Measurements from ENCODE around the gene RPS17. TPM values are rescaled to one million over a fixed set of nuclear protein-coding genes. Genes with fewer than 3 reads are reported as not detected.

RPS17 gene
- total and polyA plus RNA-seq, 2 donors (not counting 1 experiment from before 2014, with no cell fraction given), result 2,297 to 5,877 TPM

- TF ChIP-seq EZH2 (IDR thresholded peaks at IDR 0.05; ENCODE audit: borderline replicate concordance, insufficient read depth, low read depth, low read length, poor library complexity, severe bottlenecking) (no peak), CTCF (IDR thresholded peaks at IDR 0.05) (no peak)
- Histone ChIP-seq H3K27ac (ENCODE audit: low read length in 2 of 2) (no peak overlapping the region), H3K4me3 (ENCODE audit: control extremely low read depth in 1 of 5, extremely low read depth in 1 of 5, insufficient read depth in 1 of 5, low read depth in 2 of 5, low read length in 4 of 5) (no peak overlapping the region), H3K9me3 (ENCODE audit: control extremely low read depth in 1 of 3, control insufficient read depth in 2 of 3, insufficient read depth in 1 of 3, low read length in 2 of 3) (no peaks in the 10 kb centered on the region), H2AFZ (ENCODE audit: insufficient read depth, low read depth, low read length, poor library complexity, severe bottlenecking) (no peak overlapping the region), H3K4me1 (ENCODE audit: control insufficient read depth in 2 of 2, insufficient read depth in 2 of 2, low read length in 2 of 2) (peaks cover 5 to 7% of the 10 kb centered on the region in 2 donors), H3K79me2 (ENCODE audit: control insufficient read depth, insufficient read depth, low read length) (peaks cover 7% of the 10 kb centered on the region), H3K27me3 (replicated peaks in 1 of 4; ENCODE audit: control extremely low read depth in 1 of 4, control insufficient read depth in 3 of 4, insufficient read depth in 4 of 4, low read length in 3 of 4) (peaks cover 0 to 13% (median 0%) of the 10 kb centered on the region in 4 experiments), H3K9ac (ENCODE audit: low read length) (no peak overlapping the region), H3K36me3 (replicated peaks in 1 of 2; ENCODE audit: control extremely low read depth in 1 of 2, control insufficient read depth in 1 of 2, extremely low read depth in 1 of 2, insufficient read depth in 2 of 2, low read length in 1 of 2) (no peaks in the 10 kb centered on the region), H4K20me1 (ENCODE audit: control insufficient read depth, insufficient read depth, low read length, poor library complexity, severe bottlenecking) (peaks cover 3% of the 10 kb centered on the region), H3K4me2 (replicated peaks; ENCODE audit: low read depth, low read length, poor library complexity, severe bottlenecking) (no peak overlapping the region)
- H3K4me3 Mint-ChIP-seq, result no peak overlapping the region
- peaks cover 8% of the 10 kb centered on the region for H3K4me1 Mint-ChIP-seq
- ATAC-seq (ENCODE audit: low read depth) (no peak), DNase-seq (no peak)
- ChIA-PET POLR2A (no interaction called here), CTCF (interaction anchor here (6.0 kb wide), 1 partner anchor 14 kb away, joined by 52 read pairs; no protein-coding TSS in a partner anchor)
- H3K9me3 Mint-ChIP-seq (ENCODE audit: insufficient read depth), result no peaks in the 10 kb centered on the region
- 67% methylated on average over 1 of the region's 3 CpGs for WGBS (ENCODE audit: insufficient coverage)
- no peak overlapping the region for H3K27ac Mint-ChIP-seq
- peaks cover 10% of the 10 kb centered on the region for H3K27me3 Mint-ChIP-seq
- intact Hi-C loops (cut with micrococcal nuclease), result no loop called here
These were observed 4.7 kb upstream of the RPS17 start for GRCh38 chr15:82545002-82545401.

- CTCF ChIA-PET, result interaction anchor here (6.0 kb wide), 1 partner anchor 13 kb away, joined by 52 read pairs; no protein-coding TSS in a partner anchor
- Mint-ChIP-seq H3K9me3 (ENCODE audit: insufficient read depth) (no peaks in the 10 kb centered on the region), H3K27ac (no peak overlapping the region), H3K27me3 (peaks cover 10% of the 10 kb centered on the region), H3K4me1 (peaks cover 8% of the 10 kb centered on the region), H3K4me3 (no peak overlapping the region)
- DNase-seq (no peak), ATAC-seq (ENCODE audit: low read depth) (no peak)
- TF ChIP-seq CTCF (IDR thresholded peaks at IDR 0.05) (no peak), EZH2 (IDR thresholded peaks at IDR 0.05; ENCODE audit: borderline replicate concordance, insufficient read depth, low read depth, low read length, poor library complexity, severe bottlenecking) (no peak)
- H3K4me1 ChIP-seq (ENCODE audit: control insufficient read depth in 2 of 2, insufficient read depth in 2 of 2, low read length in 2 of 2), result peaks cover 6 to 11% of the 10 kb centered on the region in 2 donors
- H3K9ac ChIP-seq (ENCODE audit: low read length), result no peak overlapping the region
- POLR2A ChIA-PET, result no interaction called here
- peaks cover 0 to 13% (median 0%) of the 10 kb centered on the region in 4 experiments for H3K27me3 ChIP-seq (replicated peaks in 1 of 4; ENCODE audit: control extremely low read depth in 1 of 4, control insufficient read depth in 3 of 4, insufficient read depth in 4 of 4, low read length in 3 of 4)
- H3K27ac ChIP-seq (ENCODE audit: low read length in 2 of 2), result no peak overlapping the region
- intact Hi-C loops (cut with micrococcal nuclease), result no loop called here
- H3K9me3 ChIP-seq (ENCODE audit: control extremely low read depth in 1 of 3, control insufficient read depth in 2 of 3, insufficient read depth in 1 of 3, low read length in 2 of 3), result no peaks in the 10 kb centered on the region
- 92% methylated on average over 7 of the region's 9 CpGs for WGBS (ENCODE audit: insufficient coverage)
- H4K20me1 ChIP-seq (ENCODE audit: control insufficient read depth, insufficient read depth, low read length, poor library complexity, severe bottlenecking), result peaks cover 8% of the 10 kb centered on the region
- H2AFZ ChIP-seq (ENCODE audit: insufficient read depth, low read depth, low read length, poor library complexity, severe bottlenecking), result no peak overlapping the region
- no peak overlapping the region for H3K4me2 ChIP-seq (replicated peaks; ENCODE audit: low read depth, low read length, poor library complexity, severe bottlenecking)
- peaks cover 11% of the 10 kb centered on the region for H3K79me2 ChIP-seq (ENCODE audit: control insufficient read depth, insufficient read depth, low read length)
- H3K36me3 ChIP-seq (replicated peaks in 1 of 2; ENCODE audit: control extremely low read depth in 1 of 2, control insufficient read depth in 1 of 2, extremely low read depth in 1 of 2, insufficient read depth in 2 of 2, low read length in 1 of 2), result no peaks in the 10 kb centered on the region
- H3K4me3 ChIP-seq (ENCODE audit: control extremely low read depth in 1 of 5, extremely low read depth in 1 of 5, insufficient read depth in 1 of 5, low read depth in 2 of 5, low read length in 4 of 5), result no peak overlapping the region
These were observed 4.2 kb upstream of the RPS17 start for GRCh38 chr15:82544431-82544830.

Measured in B cell (primary cell).